ENCODE data around the gene NUDT15.
"Not testable (repeated sequence)": the region's sequence is repeated elsewhere in the genome, so short reads cannot be mapped to it uniquely, and the experiment has no call there.

The NUDT15 gene

DNA sequence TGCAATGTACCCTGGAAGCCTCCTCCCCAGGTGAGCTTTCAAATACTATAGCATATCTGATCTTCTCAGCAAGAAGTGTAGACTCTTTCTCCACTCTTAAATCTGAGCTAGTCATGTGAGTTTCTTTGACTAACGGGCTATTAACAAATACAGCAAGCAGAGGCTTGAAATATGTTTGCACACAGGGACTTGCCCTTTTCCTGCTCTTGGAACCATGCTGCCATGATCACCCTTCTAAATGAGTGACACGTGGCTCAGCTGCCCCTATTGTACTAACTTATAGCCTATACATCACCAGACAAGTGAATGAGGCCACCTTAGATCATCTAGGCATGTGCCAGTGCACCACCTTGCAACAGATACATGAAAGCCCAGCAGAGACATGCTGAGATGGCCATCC, 23.2 kb upstream of the NUDT15 start:
- no peak for TF ChIP-seq POLR2A (IDR thresholded peaks at IDR 0.05; ENCODE audit: low read length)
- TF ChIP-seq GATA1 (IDR thresholded peaks at IDR 0.05; ENCODE audit: low read depth, low read length), result no peak
- no peak for DNase-seq

DNA sequence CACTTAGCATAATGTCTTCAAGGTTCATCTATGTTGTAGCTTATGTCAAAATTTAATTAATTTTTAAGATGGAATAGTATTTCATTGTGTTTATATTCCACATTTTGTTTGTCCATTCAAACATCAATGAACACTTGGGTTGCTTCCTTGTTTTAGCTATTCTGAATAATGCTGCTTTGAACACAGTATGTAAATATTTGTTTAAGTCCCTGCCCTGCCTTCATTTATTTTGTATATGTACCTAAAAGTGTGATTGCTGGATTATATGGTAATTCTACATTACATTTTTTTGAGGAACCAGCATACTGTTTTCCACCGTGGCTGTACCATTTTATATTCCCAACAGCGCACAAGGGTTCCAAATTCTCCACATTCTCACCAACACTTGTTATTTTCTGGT, 18.9 kb upstream of the NUDT15 start:
- no peak for DNase-seq
- TF ChIP-seq GATA1 (IDR thresholded peaks at IDR 0.05; ENCODE audit: low read depth, low read length) (no peak), POLR2A (IDR thresholded peaks at IDR 0.05; ENCODE audit: low read length) (no peak)

DNA sequence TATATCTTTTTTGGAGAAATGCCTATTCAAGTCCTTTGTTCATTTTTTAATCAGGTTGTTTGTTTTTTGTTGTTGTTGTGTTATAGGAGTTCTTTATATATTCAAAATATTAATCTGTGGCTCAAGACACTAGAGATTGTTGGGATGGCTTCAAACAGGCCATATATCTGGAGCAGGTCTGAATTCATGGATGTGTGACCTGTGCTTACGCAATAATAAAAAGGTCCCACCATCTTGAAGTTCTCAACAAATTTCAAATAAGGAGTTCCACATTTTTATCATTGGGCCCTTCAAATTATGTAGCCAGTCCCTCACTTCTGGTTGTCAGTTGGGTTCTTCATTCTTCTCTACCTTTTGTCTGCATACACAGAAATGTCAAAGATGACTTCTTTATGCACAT, 17.7 kb upstream of the NUDT15 start:
- TF ChIP-seq POLR2A (IDR thresholded peaks at IDR 0.05; ENCODE audit: low read length) (no peak), GATA1 (IDR thresholded peaks at IDR 0.05; ENCODE audit: low read depth, low read length) (no peak)

DNA sequence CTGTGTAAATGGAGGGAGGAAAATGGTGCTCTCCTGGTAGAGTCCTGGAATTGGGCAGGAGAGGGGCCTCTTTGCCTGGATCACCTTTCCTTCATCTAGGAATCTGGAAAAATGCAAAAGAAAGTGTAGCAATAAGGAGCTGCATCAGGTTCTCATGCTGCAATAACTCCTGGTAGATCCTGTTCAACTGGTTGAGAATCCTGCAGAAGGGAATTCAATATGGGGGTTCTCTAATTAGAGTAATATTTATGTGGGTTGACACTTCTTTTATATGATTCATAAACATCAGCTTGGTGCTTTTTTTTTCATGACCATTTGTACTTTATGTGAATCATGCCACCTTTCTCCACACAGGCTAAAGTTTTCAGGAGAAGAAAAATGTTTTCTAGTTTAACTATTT, 9.5 kb upstream of the NUDT15 start:
- TF ChIP-seq GATA1 (IDR thresholded peaks at IDR 0.05; ENCODE audit: low read depth, low read length) (no peak), POLR2A (IDR thresholded peaks at IDR 0.05; ENCODE audit: low read length) (no peak)
- no peak for DNase-seq

More for the DNA sequence above, 17.7 kb upstream of the NUDT15 start:
- DNase-seq, result no peak

DNA sequence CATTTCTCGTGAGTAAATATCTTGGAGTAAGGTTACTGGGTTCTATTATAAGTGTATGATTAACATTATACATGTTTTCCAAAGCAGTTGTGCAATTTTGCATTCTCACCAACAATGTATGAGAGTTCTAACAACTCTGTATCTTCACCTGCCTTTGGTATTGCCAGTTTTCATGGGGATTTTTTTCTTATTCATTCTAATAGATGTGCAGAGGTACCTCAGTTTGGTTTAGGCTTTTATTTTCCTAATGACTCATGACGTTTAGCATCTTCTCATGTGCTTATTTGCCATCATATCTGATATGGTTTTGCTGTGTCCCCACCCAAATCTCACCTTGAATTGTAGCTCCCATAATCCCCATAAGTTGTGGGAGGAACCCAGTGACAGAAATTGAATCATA, 7.7 kb upstream of the NUDT15 start:
- no peak for DNase-seq
- TF ChIP-seq GATA1 (IDR thresholded peaks at IDR 0.05; ENCODE audit: low read depth, low read length) (no peak), POLR2A (IDR thresholded peaks at IDR 0.05; ENCODE audit: low read length) (no peak)

DNA sequence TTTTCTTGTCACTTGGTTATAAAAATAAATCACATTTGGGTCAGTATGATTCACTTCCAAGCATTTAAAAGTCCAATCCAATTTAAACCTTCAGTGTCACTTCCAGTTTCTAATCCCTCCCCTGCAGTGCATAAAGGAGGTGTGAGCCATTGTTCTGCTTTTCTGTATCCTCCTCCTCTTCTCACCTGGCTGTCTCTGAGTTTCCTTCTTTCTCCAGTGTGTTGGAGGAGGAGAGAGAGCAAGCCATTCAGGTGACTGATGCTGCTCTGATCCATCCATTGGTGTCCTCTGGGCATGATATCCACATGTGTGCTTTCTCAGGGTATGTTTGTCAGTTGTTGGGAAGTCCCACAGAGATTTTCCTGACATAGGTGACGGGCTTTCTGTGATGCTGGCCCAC, 1.2 kb downstream of the NUDT15 start:
- DNase-seq, result no peak

DNA sequence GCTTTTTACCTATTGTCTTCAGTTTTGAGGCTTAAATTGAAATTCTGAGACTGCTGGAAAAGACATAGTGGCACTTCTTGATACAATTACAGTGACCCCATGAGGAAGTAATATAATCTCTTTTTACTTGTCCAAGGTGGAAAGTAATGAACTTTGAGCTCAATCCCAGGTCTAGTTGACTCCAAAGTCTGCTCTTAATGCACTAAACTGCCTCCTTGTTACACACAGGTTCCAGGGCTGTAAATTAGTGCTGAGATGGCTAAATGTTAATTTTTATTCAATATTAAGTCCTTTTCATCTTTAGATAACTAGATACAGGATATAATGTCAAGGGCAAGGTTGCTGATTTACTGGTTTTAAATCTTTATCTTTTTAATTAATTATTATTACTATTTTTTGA, 2.5 kb downstream of the NUDT15 start:
- no peak for TF ChIP-seq POLR2A (IDR thresholded peaks at IDR 0.05; ENCODE audit: low read length)
- TF ChIP-seq GATA1 (IDR thresholded peaks at IDR 0.05; ENCODE audit: low read depth, low read length), result no peak

More for the DNA sequence above, 1.2 kb downstream of the NUDT15 start:
- TF ChIP-seq POLR2A (IDR thresholded peaks at IDR 0.05; ENCODE audit: low read length), result no peak
- TF ChIP-seq GATA1 (IDR thresholded peaks at IDR 0.05; ENCODE audit: low read depth, low read length), result no peak

DNA sequence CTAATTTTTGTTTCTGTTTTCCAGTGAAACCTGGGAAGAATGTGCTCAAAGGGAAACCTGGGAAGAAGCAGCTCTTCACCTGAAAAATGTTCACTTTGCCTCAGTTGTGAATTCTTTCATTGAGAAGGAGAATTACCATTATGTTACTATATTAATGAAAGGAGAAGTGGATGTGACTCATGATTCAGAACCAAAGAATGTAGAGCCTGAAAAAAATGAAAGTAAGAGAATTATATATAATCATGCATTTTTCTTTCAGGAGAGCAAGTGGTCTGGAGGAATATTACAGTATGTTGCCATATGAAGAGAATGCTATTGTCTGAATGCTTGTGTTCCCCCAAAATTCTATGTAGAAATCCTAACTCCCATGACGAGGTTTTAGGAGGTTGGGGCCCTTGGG, 3.4 kb downstream of the NUDT15 start:
- DNase-seq, result no peak
- TF ChIP-seq POLR2A (IDR thresholded peaks at IDR 0.05; ENCODE audit: low read length) (no peak), GATA1 (IDR thresholded peaks at IDR 0.05; ENCODE audit: low read depth, low read length) (no peak)

More for the DNA sequence above, 2.5 kb downstream of the NUDT15 start:
- DNase-seq, result no peak

DNA sequence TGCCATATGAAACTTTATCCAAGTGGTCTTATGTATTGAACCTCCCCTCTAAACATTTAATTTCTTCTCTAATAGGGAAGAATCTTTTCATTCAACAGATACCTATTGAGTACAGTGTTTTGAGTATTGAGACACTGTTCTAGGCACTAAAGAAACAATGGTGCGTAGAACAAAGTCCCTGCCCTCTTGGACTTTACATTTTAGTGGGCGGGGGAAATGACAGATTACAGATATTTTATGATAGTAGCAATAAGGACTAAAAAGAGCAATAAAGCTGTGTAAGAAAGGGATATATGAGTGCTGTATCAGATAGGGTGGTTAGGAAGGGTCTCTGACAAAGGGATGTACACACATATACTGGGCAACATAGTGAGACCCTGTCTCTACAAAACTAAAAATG, 5.4 kb downstream of the NUDT15 start:
- TF ChIP-seq GATA1 (IDR thresholded peaks at IDR 0.05; ENCODE audit: low read depth, low read length), result no peak
- no peak for TF ChIP-seq POLR2A (IDR thresholded peaks at IDR 0.05; ENCODE audit: low read length)
- no peak for DNase-seq

DNA sequence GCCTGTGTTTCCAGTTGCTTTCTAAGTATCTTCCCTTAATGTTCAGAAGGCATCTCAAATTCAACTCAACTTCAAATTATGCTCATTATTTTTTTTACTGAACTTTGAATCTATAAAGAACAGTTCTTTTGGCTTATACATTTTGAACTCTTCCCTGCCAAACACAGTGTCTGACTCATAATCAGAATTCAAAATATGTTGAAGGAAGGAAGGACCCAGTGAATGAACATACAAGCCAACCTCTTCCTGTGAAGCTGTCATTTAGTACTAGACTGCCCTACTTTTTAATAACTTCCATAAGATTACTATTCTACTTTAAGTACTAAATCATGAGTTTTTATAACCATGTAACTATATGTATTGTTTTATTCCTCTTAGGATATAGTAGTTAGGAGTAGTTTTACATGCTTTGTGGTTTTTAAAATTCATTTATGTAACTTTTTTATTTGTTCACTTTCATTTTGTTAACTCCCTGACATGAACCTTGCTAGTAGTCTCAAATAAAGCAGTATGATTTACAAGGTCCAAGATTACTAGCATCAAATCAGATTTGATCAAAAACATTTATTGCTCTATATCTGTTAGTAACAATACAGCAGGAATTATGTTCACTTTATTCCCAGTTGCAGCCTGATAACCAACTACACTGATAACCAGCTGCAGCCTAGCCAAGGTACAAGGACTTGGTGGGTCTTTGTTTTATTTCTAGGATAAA, 6.4 kb downstream of the NUDT15 start:
- TF ChIP-seq GATA1 (IDR thresholded peaks at IDR 0.05; ENCODE audit: low read depth, low read length) (no peak), POLR2A (IDR thresholded peaks at IDR 0.05; ENCODE audit: low read length) (no peak)
- no peak for DNase-seq

DNA sequence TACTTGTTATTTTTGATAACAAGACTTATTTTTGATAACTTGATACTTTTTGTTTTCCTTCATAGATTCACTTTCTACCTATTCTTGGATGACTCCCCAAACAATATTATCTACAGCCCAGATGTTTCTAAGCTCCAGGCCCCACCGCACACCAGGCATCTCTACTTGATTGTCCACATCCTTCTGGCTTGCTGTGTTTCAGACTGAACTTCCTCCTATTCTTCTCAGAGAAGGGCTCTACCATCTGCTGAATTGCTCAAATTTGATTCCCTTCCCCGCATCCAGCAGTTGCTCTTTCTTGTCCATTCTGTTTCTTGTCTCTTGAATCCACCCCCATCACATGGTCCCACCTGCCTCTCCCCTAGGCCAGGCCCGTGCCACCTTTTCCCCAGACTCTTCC, 13.0 kb downstream of the NUDT15 start:
- no peak for DNase-seq
- TF ChIP-seq GATA1 (IDR thresholded peaks at IDR 0.05; ENCODE audit: low read depth, low read length) (no peak), POLR2A (IDR thresholded peaks at IDR 0.05; ENCODE audit: low read length) (no peak)

DNA sequence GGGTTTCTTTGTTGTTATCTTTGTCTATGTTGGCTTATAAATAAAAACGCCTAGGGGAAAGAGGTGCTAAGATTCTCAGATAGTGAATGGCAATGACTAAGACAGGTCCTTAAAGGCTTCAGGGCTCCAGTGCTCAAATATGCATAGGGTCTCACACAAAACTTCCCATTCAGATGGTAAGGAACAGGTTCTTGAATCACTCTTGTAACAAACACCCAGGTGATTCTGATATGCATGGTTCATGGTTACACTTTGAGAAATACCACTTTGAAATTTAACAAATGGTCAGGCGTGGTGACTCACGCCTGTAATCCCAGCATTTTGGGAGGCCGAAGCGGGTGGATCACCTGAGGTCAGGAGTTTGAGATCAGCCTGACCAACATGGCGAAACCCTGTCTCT, 17.1 kb downstream of the NUDT15 start:
- DNase-seq, result no peak
- TF ChIP-seq GATA1 (IDR thresholded peaks at IDR 0.05; ENCODE audit: low read depth, low read length) (no peak), POLR2A (IDR thresholded peaks at IDR 0.05; ENCODE audit: low read length) (no peak)

DNA sequence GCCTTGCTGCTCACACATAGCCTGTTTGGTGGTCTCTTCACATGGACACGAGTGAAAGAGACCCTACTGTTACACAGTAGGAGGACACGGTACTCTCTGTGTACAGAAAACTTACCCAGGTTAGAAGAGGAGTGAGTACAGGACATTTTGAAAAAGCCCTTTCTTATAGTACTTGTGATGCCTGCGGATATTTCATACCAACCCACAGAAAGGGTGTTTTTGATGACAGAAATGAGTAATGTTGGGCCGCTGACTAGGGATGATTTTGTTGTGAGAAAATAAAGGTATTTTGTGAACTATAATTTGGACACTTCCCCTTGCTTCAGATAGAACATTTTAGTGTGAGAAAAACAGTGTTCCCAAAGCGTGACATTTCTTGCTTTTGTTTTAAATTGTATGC, 18.2 kb downstream of the NUDT15 start:
- DNase-seq, result no peak
- TF ChIP-seq GATA1 (IDR thresholded peaks at IDR 0.05; ENCODE audit: low read depth, low read length) (no peak), POLR2A (IDR thresholded peaks at IDR 0.05; ENCODE audit: low read length) (no peak)

DNA sequence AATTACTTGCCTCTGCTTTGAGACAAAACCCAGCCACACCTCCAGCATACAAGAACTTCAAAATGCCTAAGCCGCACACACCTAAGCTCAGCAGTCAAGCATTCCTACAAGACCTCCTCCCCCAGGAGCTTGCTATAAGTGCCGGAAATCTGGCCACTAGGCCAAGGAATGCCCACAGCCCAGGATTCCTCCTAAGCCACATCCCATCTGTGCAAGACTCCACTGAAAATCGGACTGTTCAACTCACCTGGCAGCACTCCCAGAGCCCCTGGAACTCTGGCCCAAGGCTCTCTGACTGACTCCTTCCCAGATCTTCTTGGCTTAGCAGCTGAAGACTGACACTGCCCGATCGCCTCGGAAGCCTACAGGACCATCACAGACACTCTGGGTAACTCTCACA, 21.0 kb downstream of the NUDT15 start:
- not testable (repeated sequence) for DNase-seq

DNA sequence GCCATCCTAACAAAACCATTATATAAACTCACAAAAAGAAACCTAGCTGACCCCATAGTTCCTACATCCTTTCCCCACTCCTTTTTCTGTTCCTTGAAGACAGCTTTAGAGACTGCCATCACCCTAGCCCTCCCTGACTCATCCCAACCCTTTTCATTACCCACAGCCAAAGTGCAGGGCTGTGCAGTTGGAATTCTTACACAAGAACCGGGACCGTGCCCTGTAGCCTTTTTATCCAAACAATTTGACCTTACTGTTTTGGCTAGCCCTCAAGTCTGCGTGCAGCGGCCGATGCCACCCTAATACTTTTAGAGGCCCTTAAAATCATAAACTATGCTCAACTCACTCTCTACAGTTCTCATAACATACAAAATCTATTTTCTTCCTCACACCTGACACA, 22.4 kb downstream of the NUDT15 start:
- DNase-seq, result not testable (repeated sequence)
